WTC11 (cell line): ENCODE data around the gene ZKSCAN7. TPM values are rescaled to one million over a fixed set of nuclear protein-coding genes. Genes with fewer than 3 reads are reported as not detected.

ENCODE experiments used
- ATAC-seq: fragments of 200-7000 bp; cut with Tn5 transposase; 2 replicates; pipeline ENCODE4 v1.10.0; 2021; ENCODE audit warnings: mild to moderate bottlenecking, moderate library complexity
- CTCF ChIA-PET: fragments of 300-600 bp; sonication (Branson Sonifier 250); formaldehyde crosslinking; loops from one replicate; lab custom pipeline; 2021; ENCODE audit warnings: antibody characterized with exemption; lab: Charles Lee
- POLR2A ChIA-PET: fragments of 350-600 bp; sonication (Branson Sonifier 250); formaldehyde crosslinking; loops from one replicate; lab custom pipeline; 2021; ENCODE audit warnings: antibody characterized with exemption; lab: Charles Lee
- DNase-seq: peaks from one replicate; pipeline ENCODE4 v3.0.0; 2021; ENCODE audit warnings: low spot score
- H3K27ac Mint-ChIP-seq: 2 replicates; pipeline ENCODE4 v1.8.0; 2021; ENCODE audit warnings: mixed read lengths
- H3K27me3 Mint-ChIP-seq: 2 replicates; pipeline ENCODE4 v1.8.0; 2021; ENCODE audit warnings: low read depth, mild to moderate bottlenecking, moderate library complexity, mixed read lengths
- H3K36me3 Mint-ChIP-seq: 2 replicates; pipeline ENCODE4 v1.8.0; 2021; ENCODE audit warnings: mixed read lengths
- H3K4me1 Mint-ChIP-seq: 2 replicates; pipeline ENCODE4 v1.8.0; 2022; ENCODE audit warnings: mixed read lengths
- H3K4me3 Mint-ChIP-seq: 2 replicates; pipeline ENCODE4 v1.8.0; 2021; ENCODE audit warnings: mild to moderate bottlenecking, moderate library complexity, mixed read lengths
- H3K9me3 Mint-ChIP-seq: 2 replicates; pipeline ENCODE4 v1.8.0; 2021; ENCODE audit warnings: mixed read lengths
- AFF4 ChIP-seq: sonication (generic); formaldehyde crosslinking; IDR thresholded peaks from 2 replicates; pipeline ENCODE4 v1.8.1; 2023; ENCODE audit warnings: mild to moderate bottlenecking, missing genetic modification reagents, borderline replicate concordance
- ARID4B ChIP-seq: sonication (generic); formaldehyde crosslinking; IDR thresholded peaks from 2 replicates; pipeline ENCODE4 v1.8.0; 2023; ENCODE audit warnings: missing genetic modification reagents, mild to moderate bottlenecking, borderline replicate concordance
- ATF1 ChIP-seq: sonication (generic); formaldehyde crosslinking; IDR thresholded peaks from 2 replicates; pipeline ENCODE4 v1.8.1; 2023; ENCODE audit warnings: mild to moderate bottlenecking, moderate library complexity, missing genetic modification reagents
- CDX4 ChIP-seq: fragments of 250-450 bp; sonication (Bioruptor Pico); IDR thresholded peaks from 2 replicates; pipeline ENCODE4 v1.9.0; 2021; ENCODE audit warnings: moderate library complexity, mild to moderate bottlenecking, inconsistent platforms, borderline replicate concordance
- CTCF ChIP-seq: fragments of 200-600 bp; IDR thresholded peaks from 2 replicates; pipeline ENCODE4 v1.8.0; 2022; ENCODE audit warnings: antibody characterized with exemption
- GABPB1 ChIP-seq: sonication (generic); formaldehyde crosslinking; IDR thresholded peaks from 2 replicates; pipeline ENCODE4 v1.8.1; 2023; ENCODE audit warnings: mild to moderate bottlenecking, missing genetic modification reagents
- JUN ChIP-seq: sonication (generic); formaldehyde crosslinking; IDR thresholded peaks from 2 replicates; pipeline ENCODE4 v1.8.0; 2023; ENCODE audit warnings: mild to moderate bottlenecking, missing genetic modification reagents
- SMAD3 ChIP-seq: sonication (generic); formaldehyde crosslinking; IDR thresholded peaks from 2 replicates; pipeline ENCODE4 v1.8.0; 2022; ENCODE audit warnings: missing genetic modification reagents, mild to moderate bottlenecking, borderline replicate concordance
- TEAD1 ChIP-seq: sonication (generic); formaldehyde crosslinking; IDR thresholded peaks from 2 replicates; pipeline ENCODE4 v1.8.0; 2022; ENCODE audit warnings: mild to moderate bottlenecking, missing genetic modification reagents
- TP53 ChIP-seq: sonication (generic); formaldehyde crosslinking; IDR thresholded peaks from 2 replicates; pipeline ENCODE4 v1.8.1; 2023; ENCODE audit warnings: mild to moderate bottlenecking, missing genetic modification reagents
- USF2 ChIP-seq: sonication (generic); formaldehyde crosslinking; IDR thresholded peaks from 2 replicates; pipeline ENCODE4 v1.8.1; 2023; ENCODE audit warnings: mild to moderate bottlenecking, missing genetic modification reagents, moderate library complexity
- ZNF423 ChIP-seq: fragments of 250-450 bp; sonication (Bioruptor Pico); IDR thresholded peaks from 2 replicates; pipeline ENCODE4 v2.1.2; 2022; ENCODE audit warnings: mild to moderate bottlenecking, moderate library complexity
- total RNA-seq: library from RNA; stranded (reverse); gene quantifications from 3 replicates; pipeline ENCODE4 v1.2.3, GENCODE V29; 2021

ZKSCAN7 gene
- total RNA-seq, 1 experiment from 2014 or later: 9.4 TPM

GRCh38 chr3:44510000-44510368 is 45.0 kb upstream of the ZKSCAN7 start (continued):
- no peak for TF ChIP-seq SMAD3 (CRISPR knock-in tag)
- TF ChIP-seq AFF4 (CRISPR knock-in tag): no peak
- no peak for TF ChIP-seq ATF1
- no peak for TF ChIP-seq JUN
- no peak for TF ChIP-seq USF2 (CRISPR knock-in tag)
- TF ChIP-seq ZNF423 (CRISPR knock-in tag): no peak
- no peak for TF ChIP-seq ARID4B (CRISPR knock-in tag)
- no peak for TF ChIP-seq TEAD1 (CRISPR knock-in tag)

- peaks cover 3% of the 10 kb centered on the region; the same call in 1 of the 2 replicates for H3K27me3 Mint-ChIP-seq
- TF ChIP-seq CDX4 (CRISPR knock-in tag) (no peak), GABPB1 (no peak), TP53 (CRISPR knock-in tag) (no peak), CTCF (no peak), USF2 (CRISPR knock-in tag) (no peak)
- DNase-seq: no peak
- peaks cover 42% of the 10 kb centered on the region for H3K4me1 Mint-ChIP-seq
- H3K27ac Mint-ChIP-seq: no peak overlapping the region
- peak overlapping the region; percentile 93 for H3K4me3 Mint-ChIP-seq
- ATAC-seq: no peak
- ChIA-PET POLR2A (interaction anchor here (0.9 to 2.0 kb wide), 3 partner anchors 8 to 173 kb away, joined by 3 to 8 read pairs (median 3); partner anchors contain the start of gene TCAIM), CTCF (interaction anchor here (0.9 to 1.0 kb wide), 2 partner anchors 150 to 188 kb away, joined by 3 read pairs; no protein-coding TSS in a partner anchor)
- no peaks in the 10 kb centered on the region for H3K9me3 Mint-ChIP-seq
- peaks cover 5% of the 10 kb centered on the region; the same call in 1 of the 2 replicates for H3K36me3 Mint-ChIP-seq
Measured at GRCh38 chr3:44511238-44511566, 43.8 kb upstream of the ZKSCAN7 start.
